Motor neuron (in vitro differentiated cells): ENCODE data around the gene SCAMP1. TPM values are rescaled to one million over a fixed set of nuclear protein-coding genes. Genes with fewer than 3 reads are reported as not detected.

ENCODE experiments used
- ATAC-seq, 8 experiments: fragments of 200-7000 bp; cut with Tn5 transposase; replicated peaks in 6 of 8; 2 replicates each; pipeline ENCODE4 v1.8.0; 2021; ENCODE audit warnings: mild to moderate bottlenecking in 8 of 8, moderate library complexity in 8 of 8
- H3K27ac ChIP-seq, 2 donors: fragments of 250-450 bp; sonication (Bioruptor Pico); 2 replicates each; pipeline ENCODE4 v1.9.0; 2021; ENCODE audit warnings: antibody characterized with exemption in 2 of 2, mild to moderate bottlenecking in 2 of 2, moderate library complexity in 1 of 2
- H3K4me1 ChIP-seq, 2 donors: fragments of 250-450 bp; sonication (Bioruptor Pico); replicated peaks in 1 of 2; 2 replicates each; pipeline ENCODE4 v1.6.1; 2021; ENCODE audit warnings: antibody characterized with exemption in 2 of 2, mild to moderate bottlenecking in 2 of 2, moderate library complexity in 1 of 2
- H3K4me3 ChIP-seq, 5 donors: fragments of 250-450 bp; sonication (Bioruptor Pico); 2 replicates each; pipeline ENCODE4 v1.9.0; 2021; ENCODE audit warnings: antibody characterized with exemption in 5 of 5, mild to moderate bottlenecking in 5 of 5, moderate library complexity in 4 of 5
- WGBS, 10 experiments: fragments of 450-650 bp; shearing (Covaris generic); methylation state at CpG; one replicate each; pipeline ENCODE4 v1.0.0; 2022; 5-methylcytosine and 5-hydroxymethylcytosine counted together
- in situ Hi-C, 9 experiments: fragments of 400-800 bp; cut with MboI; loops; one replicate each; pipeline ENCODE4 v1.15.0; 2021; ENCODE audit warnings: low sequenced_read_pairs in 9 of 9, low pct_unique_long_range_greater_than_20kb in 2 of 9; ENCODE audit not compliant: unreplicated experiment in 9 of 9
- total RNA-seq, 8 experiments: library from RNA; unstranded; fragments of 300-600 nt; gene quantifications; 2 replicates each; pipeline versions ENCODE4 v1.2.3 to v1.2.4, GENCODE V29; 2022

SCAMP1 gene
- total RNA-seq, 8 experiments from 2014 or later = 22.6 to 79.2 (median 54.7) TPM

DNA sequence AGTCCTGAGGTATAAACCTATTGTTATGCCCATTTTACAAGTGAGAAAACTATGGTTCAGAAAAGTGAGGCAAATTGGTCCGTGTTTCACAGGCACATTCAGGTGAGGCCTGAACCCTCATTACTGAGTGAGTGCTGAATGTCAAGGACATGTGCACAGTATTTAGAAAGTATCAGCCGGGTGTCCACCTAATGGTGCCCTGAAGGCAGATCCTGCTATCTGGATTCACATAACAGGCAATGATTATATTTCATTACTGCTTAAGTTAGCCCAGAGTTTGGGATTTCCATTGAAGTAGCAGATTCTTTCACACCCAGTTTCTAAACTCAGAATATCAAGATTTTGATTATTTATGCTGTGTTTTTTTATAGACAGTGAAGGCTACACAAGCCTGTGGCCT is 145.4 kb downstream of the SCAMP1 start:
- no peak for ATAC-seq
- H3K27ac ChIP-seq = no peak overlapping the region
- in situ Hi-C loops = no loop called here
- H3K4me3 ChIP-seq = no peak overlapping the region
- H3K4me1 ChIP-seq = peaks cover 27 to 32% of the 10 kb centered on the region in 2 donors
- WGBS, 10 experiments = 20 to 100% (median 84%) methylated on average over 1 to 2 of the region's 2 CpGs

DNA sequence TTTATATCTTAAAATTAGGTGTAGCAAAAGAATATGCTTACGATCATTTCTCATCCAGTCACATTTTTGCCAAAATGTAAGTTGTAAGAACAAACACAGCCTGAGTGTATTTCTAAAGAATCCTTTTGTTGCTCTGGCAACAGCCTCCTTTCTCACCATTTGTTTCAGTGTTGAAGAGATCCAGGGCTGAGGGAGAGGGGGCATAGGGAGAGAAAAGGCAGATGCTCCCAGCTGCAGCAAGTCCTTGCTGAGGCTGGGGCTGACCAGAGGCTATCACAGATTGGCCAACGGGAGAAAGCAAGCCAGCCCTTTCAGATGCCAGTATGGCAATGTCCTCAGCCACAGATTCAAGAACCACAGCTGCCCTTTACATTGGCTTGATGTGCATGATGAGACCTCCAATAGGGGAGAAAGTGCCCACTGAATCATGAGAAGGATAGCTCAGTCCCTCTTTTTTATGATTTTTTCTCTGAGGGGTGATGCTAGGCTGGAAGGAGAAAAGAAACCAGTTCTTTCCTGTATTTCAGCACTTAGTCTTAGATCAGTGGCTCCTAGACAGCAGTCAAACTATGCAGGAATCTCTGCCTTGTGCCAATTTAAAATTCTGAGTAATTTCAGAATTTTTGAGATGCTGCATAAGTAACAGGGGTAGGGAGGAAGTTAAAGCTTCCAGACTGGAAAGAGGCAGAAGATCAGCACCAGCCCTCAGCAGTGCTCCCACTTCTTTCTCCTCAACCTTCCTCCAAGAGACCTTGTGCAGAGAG is 146.0 kb downstream of the SCAMP1 start:
- Histone ChIP-seq H3K4me1 (peaks cover 30 to 32% of the 10 kb centered on the region in 2 donors), H3K4me3 (no peak overlapping the region), H3K27ac (no peak overlapping the region)
- in situ Hi-C loops = no loop called here
- 50 to 100% (median 80%) methylated on average over 1 to 2 of the region's 2 CpGs; no CpG with 5 or more reads in 1 of the 10 experiments for WGBS, 10 experiments
- peak in 2 of 8 experiments; percentile 39 to 71 for ATAC-seq

DNA sequence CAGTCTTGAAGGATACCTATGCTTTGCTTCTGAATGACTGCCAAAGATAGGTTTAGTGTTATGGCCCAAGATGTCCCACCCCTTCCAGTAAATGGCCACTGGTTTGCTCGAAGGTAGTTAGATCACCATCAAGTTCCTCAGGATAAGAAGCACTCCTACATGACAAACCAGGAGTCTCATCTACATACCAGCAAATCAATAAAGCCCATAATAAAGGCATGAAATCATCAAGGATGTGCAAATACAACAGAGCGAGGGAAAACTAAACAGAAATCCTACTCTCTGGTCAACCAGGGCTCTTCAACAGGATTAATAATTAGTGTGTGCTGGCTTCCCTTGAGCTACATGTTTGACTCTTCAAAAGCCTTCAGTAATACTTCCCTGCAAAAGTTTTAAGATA is 147.1 kb downstream of the SCAMP1 start:
- Histone ChIP-seq H3K27ac (no peak overlapping the region), H3K4me3 (no peak overlapping the region), H3K4me1 (peaks cover 27 to 32% of the 10 kb centered on the region in 2 donors)
- 57 to 100% (median 100%) methylated on average over 1 to 2 of the region's 2 CpGs; no CpG with 5 or more reads in 3 of the 10 experiments for WGBS, 10 experiments
- in situ Hi-C loops = no loop called here
- no peak for ATAC-seq

DNA sequence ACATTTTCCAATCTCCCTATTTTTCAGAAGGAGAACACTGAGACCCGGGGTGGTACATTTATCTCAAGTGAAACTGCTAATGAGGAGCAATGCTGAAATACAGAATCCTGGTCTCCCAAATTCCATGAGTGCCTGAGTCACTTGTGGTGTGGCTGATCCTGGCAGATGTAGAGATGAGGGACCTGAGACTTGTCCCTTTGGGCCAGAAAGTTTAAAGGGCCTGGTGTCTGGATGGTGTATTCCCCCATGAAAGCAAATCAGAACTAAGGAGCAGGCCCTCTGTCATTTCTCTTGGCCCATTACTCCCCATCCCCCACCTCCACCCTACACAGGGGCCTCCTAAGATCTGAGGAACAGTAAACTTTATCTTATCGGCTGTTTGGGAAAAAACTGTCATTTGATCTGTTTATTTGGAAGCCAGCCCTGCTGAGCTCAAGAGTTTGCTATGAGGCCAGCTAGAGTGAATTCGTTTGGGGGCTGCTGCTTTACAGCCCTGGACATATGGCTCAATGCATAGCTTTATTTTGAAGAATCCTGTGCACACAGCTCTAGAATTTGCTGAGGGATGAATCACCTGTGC is 147.9 kb downstream of the SCAMP1 start:
- no peak for ATAC-seq
- 8 to 80% (median 60%) methylated on average over 1 to 3 of the region's 3 CpGs; no CpG with 5 or more reads in 3 of the 10 experiments for WGBS, 10 experiments
- no peak overlapping the region for H3K4me3 ChIP-seq
- in situ Hi-C loops = no loop called here
- H3K27ac ChIP-seq = no peak overlapping the region
- H3K4me1 ChIP-seq = peaks cover 27 to 32% of the 10 kb centered on the region in 2 donors

DNA sequence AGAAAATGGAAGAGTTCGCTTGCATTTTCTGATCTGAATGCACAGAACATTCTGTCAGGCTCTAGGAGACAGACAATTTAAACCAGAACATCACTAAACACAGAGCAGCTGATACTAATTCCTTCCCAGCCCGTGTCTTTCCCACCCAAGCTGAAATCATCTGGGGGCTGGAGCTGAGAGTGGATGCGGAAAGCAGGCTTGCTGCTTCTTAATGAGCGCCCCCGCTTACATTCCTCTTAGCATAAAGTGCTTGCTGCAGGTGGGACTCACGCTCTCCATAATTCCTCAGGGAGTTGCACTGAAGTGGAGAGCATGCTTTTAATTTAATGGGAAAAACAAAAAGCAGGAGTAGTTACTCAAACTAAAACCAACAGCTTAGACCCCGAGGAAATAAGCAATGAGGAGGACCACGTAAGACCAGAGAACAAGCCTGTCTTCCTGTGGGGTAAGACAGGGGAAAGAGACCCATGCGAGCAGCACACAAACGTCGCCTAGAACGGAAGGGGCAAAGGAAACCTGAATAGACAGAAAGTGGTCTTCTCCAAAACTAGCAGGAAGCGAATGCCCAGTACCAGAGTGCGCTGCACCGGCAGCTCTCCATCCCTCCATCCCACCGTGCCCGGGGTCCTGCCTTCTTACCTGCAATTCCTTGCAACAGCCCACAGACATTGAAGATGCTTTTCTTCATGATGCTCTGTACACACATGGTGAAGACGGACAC is 148.9 kb downstream of the SCAMP1 start:
- no peak for ATAC-seq
- WGBS, 10 experiments = 50 to 92% (median 81%) methylated on average over 2 to 12 of the region's 18 CpGs
- H3K27ac ChIP-seq = no peak overlapping the region
- no peak overlapping the region for H3K4me3 ChIP-seq
- peaks cover 27 to 28% of the 10 kb centered on the region in 2 donors for H3K4me1 ChIP-seq
- in situ Hi-C loops = no loop called here

DNA sequence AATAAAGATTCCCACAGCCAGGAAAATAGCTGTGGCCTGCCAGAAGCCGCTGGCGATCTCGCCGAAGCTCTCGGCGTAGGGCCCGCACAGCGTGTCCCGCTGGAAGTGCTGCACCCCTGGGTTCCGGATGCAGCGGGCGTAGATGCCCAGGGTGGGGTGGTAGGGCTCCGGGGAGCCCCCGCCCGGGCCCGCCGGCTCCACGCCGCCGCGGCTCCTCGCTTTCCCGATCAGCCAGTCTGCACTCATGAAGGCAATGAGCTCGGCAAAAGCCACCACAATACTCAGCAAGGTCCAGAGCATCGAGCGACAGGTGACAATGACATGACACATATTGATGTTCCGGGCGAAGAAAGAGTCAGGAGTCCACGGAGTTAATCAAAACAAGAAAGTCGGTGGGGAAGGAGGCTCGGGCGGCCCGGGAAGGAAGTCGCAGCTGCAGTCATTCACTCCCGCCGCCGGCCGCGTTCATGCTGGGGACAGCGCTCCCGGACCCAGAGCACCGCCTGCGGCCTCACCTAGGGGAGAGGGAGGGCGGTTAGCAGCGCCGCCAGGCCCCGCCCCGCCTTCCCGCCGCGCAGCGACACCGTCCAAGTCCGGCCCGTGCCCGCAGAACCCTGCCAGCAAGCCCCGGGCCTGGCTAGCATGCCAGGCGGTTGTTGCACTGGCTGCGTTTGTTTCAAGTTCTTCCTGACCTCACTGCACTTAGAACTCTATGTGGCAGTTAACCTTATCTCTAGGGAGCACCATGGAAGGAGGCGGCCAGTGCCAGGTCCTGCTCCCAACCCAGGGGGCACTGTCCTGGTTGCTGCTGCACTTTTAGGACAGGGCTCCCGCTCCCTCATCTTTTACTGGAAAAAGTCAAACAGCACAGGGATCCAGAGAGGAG is 149.7 kb downstream of the SCAMP1 start:
- 4 to 83% (median 75%) methylated on average over 1 to 7 of the region's 61 CpGs; no CpG with 5 or more reads in 4 of the 10 experiments for WGBS, 10 experiments
- in situ Hi-C loops = no loop called here
- Histone ChIP-seq H3K27ac (no peak overlapping the region), H3K4me3 (no peak overlapping the region), H3K4me1 (peaks cover 20% of the 10 kb centered on the region in 2 donors)
- peak; percentile 41 to 83 (median 65) for ATAC-seq

DNA sequence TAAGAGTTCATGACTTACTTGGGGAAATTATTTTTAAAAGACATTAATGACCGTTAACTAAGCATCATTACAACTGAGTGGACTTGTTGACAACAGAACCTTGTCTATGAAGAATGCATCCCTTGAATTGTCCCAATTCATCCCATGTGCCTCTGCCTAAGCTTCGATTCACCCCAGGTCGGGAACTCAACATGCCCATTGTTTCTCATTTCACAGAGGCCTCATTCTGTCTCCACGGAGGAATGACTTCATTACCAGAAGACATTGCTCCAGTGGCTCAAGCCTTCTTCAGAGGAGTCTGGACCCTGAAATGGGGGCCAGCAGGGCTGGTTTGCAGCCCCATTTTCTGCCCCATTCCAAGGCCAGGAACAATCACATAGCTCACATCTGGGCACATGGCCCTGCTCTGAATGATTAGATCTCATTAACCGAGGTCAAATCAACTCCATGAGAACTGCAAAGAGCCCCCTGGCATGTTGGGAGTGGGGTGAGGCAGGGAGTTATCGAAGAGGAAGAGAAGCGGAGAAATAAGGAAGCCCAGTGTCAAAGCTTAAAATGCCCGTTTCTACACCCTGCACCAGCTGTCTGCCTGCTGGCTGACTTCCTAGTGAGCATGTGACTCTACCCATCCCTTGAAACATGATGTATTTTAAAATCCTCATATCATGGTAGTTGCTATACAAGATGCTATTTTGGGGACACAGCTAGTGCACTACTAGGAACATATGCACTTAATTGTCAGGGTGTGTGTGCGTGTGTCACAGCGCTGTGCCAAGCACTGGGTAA is 150.9 kb downstream of the SCAMP1 start:
- no peak for ATAC-seq
- H3K27ac ChIP-seq = no peak overlapping the region
- in situ Hi-C loops = no loop called here
- 20 to 97% (median 78%) methylated on average over 1 to 6 of the region's 10 CpGs for WGBS, 10 experiments
- H3K4me3 ChIP-seq = no peak overlapping the region
- peaks cover 8 to 14% of the 10 kb centered on the region in 2 donors for H3K4me1 ChIP-seq

DNA sequence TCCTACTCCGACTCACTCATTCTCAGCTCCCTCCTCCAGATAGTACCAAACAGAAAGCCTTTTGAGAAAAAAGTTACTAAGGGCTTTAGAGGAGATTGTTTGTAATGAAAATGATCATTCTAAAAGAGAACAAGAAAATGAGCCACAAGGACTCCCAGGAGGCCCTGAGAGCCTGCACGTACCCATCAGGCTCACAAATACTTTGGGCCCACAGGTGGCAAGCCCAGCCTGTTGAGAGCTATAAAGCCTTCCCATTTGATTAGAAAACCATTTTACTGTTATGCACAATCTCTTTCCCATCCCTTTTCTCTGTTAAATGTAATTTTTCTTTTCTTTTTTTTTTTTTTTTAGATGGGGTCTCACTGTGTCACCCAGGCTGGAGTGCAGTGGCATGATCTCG is 152.0 kb downstream of the SCAMP1 start:
- 77 to 100% (median 98%) methylated on average over 1 to 3 of the region's 3 CpGs; no CpG with 5 or more reads in 4 of the 10 experiments for WGBS, 10 experiments
- Histone ChIP-seq H3K4me3 (no peak overlapping the region), H3K4me1 (peaks cover 3 to 6% of the 10 kb centered on the region in 2 donors), H3K27ac (no peak overlapping the region)
- in situ Hi-C loops = no loop called here
- ATAC-seq = no peak

DNA sequence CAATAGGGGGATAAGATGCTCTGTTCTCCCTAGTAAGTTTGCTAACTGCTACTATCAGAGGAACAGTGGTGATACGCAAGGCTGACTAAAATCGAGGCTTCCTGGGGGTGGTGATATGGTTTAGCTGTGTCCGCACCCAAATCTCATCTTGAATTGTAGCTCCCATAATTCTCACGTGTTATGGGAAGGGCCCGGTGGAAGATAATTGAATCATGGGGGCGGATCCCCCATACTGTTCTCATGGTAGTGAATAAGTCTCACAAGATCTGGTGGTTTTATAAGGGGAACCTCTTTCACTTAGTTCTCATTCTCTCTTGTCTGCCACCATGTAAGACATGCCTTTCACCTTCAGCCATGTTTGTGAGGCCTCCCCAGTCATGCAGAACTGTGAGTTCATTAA is 153.0 kb downstream of the SCAMP1 start:
- in situ Hi-C loops = no loop called here
- ATAC-seq = peak in 1 of 8 experiments; percentile 35
- WGBS, 10 experiments = 0 to 100% (median 77%) methylated on average over 1 to 4 of the region's 6 CpGs; no CpG with 5 or more reads in 3 of the 10 experiments
- peaks cover 3 to 6% of the 10 kb centered on the region in 2 donors for H3K4me1 ChIP-seq
- no peak overlapping the region for H3K4me3 ChIP-seq
- H3K27ac ChIP-seq = no peak overlapping the region

DNA sequence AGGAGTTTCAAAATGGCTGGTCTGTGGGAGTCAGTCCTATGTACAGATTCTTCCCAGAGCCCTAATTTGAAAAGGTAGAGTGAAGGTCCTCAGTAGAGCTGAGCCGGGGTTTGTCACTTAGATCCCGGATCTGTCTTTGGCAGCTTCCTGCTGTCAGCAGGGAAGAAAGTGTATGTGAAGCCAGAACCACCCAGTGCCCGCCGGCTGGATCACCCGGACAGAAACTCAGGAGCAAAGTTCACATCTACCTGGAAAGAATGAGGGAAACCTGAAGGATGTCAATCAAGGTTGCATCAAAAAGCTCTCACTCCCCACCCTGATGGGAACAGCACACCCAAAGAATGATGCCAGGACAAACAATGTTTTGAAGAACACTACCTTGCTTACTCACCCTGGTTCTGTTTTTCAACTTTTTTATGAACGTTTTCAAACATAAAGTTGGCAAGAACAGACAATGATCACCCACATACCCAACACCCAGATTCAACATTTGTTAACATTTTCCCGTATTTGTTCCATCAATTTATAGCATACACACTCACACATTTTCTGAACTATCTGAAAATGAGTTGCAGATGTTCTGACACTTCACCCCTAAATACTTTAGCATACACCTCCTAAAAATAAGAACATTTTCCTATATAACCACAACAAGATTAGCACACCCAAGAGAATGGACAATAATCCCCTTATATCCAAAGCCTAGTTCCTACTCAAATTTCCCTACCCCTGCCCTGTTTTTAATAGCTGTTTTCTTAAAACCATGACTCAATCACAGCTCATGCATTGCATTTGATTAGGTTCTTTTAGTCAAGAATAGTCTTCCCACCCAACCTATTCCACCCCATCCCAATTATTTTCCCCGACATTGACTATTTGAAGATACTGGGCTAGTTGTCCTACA is 154.3 kb downstream of the SCAMP1 start:
- ATAC-seq = peak in 1 of 8 experiments; percentile 17
- Histone ChIP-seq H3K27ac (no peak overlapping the region), H3K4me1 (peaks cover 0 to 6% of the 10 kb centered on the region in 2 donors), H3K4me3 (no peak overlapping the region)
- in situ Hi-C loops = no loop called here
- WGBS, 10 experiments = 0 to 100% (median 90%) methylated on average over 1 to 7 of the region's 8 CpGs; no CpG with 5 or more reads in 1 of the 10 experiments

DNA sequence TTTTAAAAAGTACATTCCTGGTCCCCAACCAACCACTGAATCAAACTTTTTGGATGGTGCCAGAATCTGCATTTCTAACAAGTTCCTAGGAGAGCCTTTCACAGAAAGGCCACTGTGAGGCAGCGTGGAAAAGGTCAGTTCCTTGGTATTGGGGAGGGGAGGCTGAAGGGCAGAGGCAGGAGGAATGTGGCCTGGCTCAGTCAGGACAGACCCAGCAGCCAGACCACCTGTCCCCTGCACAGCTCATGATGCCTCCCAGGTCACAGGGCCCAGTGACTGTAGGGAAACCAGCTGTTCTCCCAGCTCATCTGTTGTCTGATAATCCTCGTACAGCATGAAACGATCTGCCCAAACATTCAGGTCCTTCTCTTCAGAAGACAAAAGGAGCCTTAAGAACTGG is 155.3 kb downstream of the SCAMP1 start:
- no peak overlapping the region for H3K4me3 ChIP-seq
- H3K27ac ChIP-seq = no peak overlapping the region
- H3K4me1 ChIP-seq = peaks cover 0 to 3% of the 10 kb centered on the region in 2 donors
- ATAC-seq = no peak
- in situ Hi-C loops = no loop called here
- 29 to 100% (median 86%) methylated on average over 1 to 3 of the region's 3 CpGs; no CpG with 5 or more reads in 3 of the 10 experiments for WGBS, 10 experiments
